H1 (cell line): ENCODE measurements around the gene PIAS1.

Experiments
- ASH2L ChIP-seq: fragments of 200-600, 300-600 bp; sonication (generic); IDR thresholded peaks from one replicate; pipeline ENCODE4 v1.7.1; 2017; ENCODE audit warnings: low read length
- CBX5 ChIP-seq: fragments of 300-800, 300-1000 bp; sonication (generic); IDR thresholded peaks from 2 replicates; pipeline ENCODE4 v1.7.1; 2016; ENCODE audit warnings: antibody characterized with exemption, low read length, low read depth
- CHD1 ChIP-seq: IDR thresholded peaks from 2 replicates; pipeline ENCODE4 v1.6.1; 2012; ENCODE audit warnings: low read depth, low read length, improper control_type of control experiment
- CHD2 ChIP-seq: IDR thresholded peaks from 2 replicates; pipeline ENCODE4 v1.6.1; 2012; ENCODE audit warnings: low read length, improper control_type of control experiment
- GTF2F1 ChIP-seq: IDR thresholded peaks from 2 replicates; pipeline ENCODE4 v1.6.1; 2012; ENCODE audit warnings: low read depth, low read length, improper control_type of control experiment, borderline replicate concordance
- HDAC2 ChIP-seq, 2 experiments: fragments of 300-600 bp in 1 of 2; sonication (generic) in 1 of 2; IDR thresholded peaks; 2 replicates each; pipeline ENCODE4 v1.6.1; 2011 to 2012; ENCODE audit warnings: low read depth in 2 of 2, low read length in 2 of 2, mild to moderate bottlenecking in 2 of 2, moderate library complexity in 2 of 2, borderline replicate concordance in 1 of 2, inconsistent platforms in 1 of 2
- PHF8 ChIP-seq: fragments of 200-600 bp; sonication (generic); conservative IDR thresholded peaks from 2 replicates; pipeline ENCODE4 v1.7.1; 2012; ENCODE audit warnings: low read depth, mild to moderate bottlenecking, inconsistent platforms, low read length, moderate library complexity
- POLR2A ChIP-seq, 2 experiments: IDR thresholded peaks; 1 replicate in 1 of 2; 2 replicates in 1 of 2; pipeline ENCODE4 v1.6.1; 2011; ENCODE audit warnings: low read depth in 2 of 2, low read length in 2 of 2, mild to moderate bottlenecking in 2 of 2; ENCODE audit errors: control extremely low read depth in 1 of 2
- SAP30 ChIP-seq: fragments of 300-600 bp; sonication (generic); IDR thresholded peaks from 2 replicates; pipeline ENCODE4 v1.7.1; 2012; ENCODE audit warnings: low read length, moderate library complexity, mild to moderate bottlenecking, inconsistent platforms; ENCODE audit not compliant: insufficient read depth, insufficient replicate concordance
- SIX5 ChIP-seq: IDR thresholded peaks from 2 replicates; pipeline ENCODE4 v1.6.1; 2011; ENCODE audit warnings: mild to moderate bottlenecking, low read depth, low read length
- TEAD4 ChIP-seq: IDR thresholded peaks from 2 replicates; pipeline ENCODE4 v1.6.1; 2012; ENCODE audit warnings: low read depth, low read length, inconsistent platforms, mixed read lengths
- TF ChIP-seq, protein P1 (sequence below), 3 experiments: IDR thresholded peaks; 1 replicate in 2 of 3; 2 replicates in 1 of 3; pipeline versions ENCODE4 v1.5.1 to v1.6.1; 2011; ENCODE audit warnings: low read length in 3 of 3, mild to moderate bottlenecking in 3 of 3, inconsistent platforms in 2 of 3, low read depth in 1 of 3, moderate library complexity in 1 of 3; ENCODE audit not compliant: insufficient read depth in 1 of 3; ENCODE audit errors: control extremely low read depth in 1 of 3

DNA sequence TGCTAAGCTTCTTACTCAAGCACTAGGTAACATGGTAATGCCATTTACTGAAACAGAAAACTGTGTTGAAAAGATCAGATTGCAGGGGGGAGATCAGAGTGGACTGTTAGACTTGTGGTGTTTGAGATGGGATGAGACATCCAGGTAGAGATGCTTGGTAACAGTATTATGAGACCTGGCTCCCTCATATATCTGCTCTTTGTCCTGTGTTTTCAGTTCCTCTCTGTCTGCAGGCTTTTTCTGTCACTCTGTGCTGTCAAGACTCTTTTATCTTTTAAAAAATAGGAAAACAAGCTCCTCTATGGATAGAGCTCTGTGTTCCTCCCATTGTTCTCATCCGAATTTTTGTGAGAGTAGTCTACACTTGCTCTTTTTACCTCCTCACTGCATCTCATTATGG lies 103.0 kb downstream of the PIAS1 start:
- TF ChIP-seq GTF2F1: no peak
- TF ChIP-seq TEAD4: no peak
- no peak for TF ChIP-seq CBX5
- no peak for TF ChIP-seq POLR2A (IDR thresholded peaks at IDR 0.05; ENCODE audit: control extremely low read depth in 1 of 2, low read depth in 2 of 2, low read length in 2 of 2)
- TF ChIP-seq SIX5: no peak
- no peak for TF ChIP-seq PHF8
- TF ChIP-seq HDAC2 (IDR thresholded peaks at IDR 0.05; ENCODE audit: borderline replicate concordance in 1 of 2, low read depth in 2 of 2, low read length in 2 of 2): no peak
- no peak for TF ChIP-seq ASH2L
- no peak for TF ChIP-seq CHD1
- no peak for TF ChIP-seq CHD2
- TF ChIP-seq SAP30: no peak
- TF ChIP-seq, protein P1, sequence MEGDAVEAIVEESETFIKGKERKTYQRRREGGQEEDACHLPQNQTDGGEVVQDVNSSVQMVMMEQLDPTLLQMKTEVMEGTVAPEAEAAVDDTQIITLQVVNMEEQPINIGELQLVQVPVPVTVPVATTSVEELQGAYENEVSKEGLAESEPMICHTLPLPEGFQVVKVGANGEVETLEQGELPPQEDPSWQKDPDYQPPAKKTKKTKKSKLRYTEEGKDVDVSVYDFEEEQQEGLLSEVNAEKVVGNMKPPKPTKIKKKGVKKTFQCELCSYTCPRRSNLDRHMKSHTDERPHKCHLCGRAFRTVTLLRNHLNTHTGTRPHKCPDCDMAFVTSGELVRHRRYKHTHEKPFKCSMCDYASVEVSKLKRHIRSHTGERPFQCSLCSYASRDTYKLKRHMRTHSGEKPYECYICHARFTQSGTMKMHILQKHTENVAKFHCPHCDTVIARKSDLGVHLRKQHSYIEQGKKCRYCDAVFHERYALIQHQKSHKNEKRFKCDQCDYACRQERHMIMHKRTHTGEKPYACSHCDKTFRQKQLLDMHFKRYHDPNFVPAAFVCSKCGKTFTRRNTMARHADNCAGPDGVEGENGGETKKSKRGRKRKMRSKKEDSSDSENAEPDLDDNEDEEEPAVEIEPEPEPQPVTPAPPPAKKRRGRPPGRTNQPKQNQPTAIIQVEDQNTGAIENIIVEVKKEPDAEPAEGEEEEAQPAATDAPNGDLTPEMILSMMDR (IDR thresholded peaks at IDR 0.05; ENCODE audit: control extremely low read depth in 1 of 3, insufficient read depth in 1 of 3, low read depth in 1 of 3, low read length in 3 of 3): no peak
